Forelimb muscle (tissue), 1 donor: Measurements from ENCODE around the gene LRRC40. TPM values are rescaled to one million over a fixed set of nuclear protein-coding genes. Genes with fewer than 3 reads are reported as not detected.
A peak's percentile ranks its signal among the peaks of the same experiment; 100 is the strongest.
"Not testable (repeated sequence)": the region's sequence is repeated elsewhere in the genome, so short reads cannot be mapped to it uniquely, and the experiment has no call there.

Experiments used
- DNase-seq: peaks from one replicate; pipeline ENCODE4 v3.0.0-alpha.2; 2013; ENCODE audit warnings: low read depth
- polyA plus RNA-seq: library from polyadenylated mRNA; unstranded; fragments of 120-200 nt; gene quantifications from one replicate; pipeline ENCODE4 v1.2.1, GENCODE V29; 2013; ENCODE audit not compliant: insufficient read length

The LRRC40 gene
- 15.5 TPM for polyA plus RNA-seq

DNA sequence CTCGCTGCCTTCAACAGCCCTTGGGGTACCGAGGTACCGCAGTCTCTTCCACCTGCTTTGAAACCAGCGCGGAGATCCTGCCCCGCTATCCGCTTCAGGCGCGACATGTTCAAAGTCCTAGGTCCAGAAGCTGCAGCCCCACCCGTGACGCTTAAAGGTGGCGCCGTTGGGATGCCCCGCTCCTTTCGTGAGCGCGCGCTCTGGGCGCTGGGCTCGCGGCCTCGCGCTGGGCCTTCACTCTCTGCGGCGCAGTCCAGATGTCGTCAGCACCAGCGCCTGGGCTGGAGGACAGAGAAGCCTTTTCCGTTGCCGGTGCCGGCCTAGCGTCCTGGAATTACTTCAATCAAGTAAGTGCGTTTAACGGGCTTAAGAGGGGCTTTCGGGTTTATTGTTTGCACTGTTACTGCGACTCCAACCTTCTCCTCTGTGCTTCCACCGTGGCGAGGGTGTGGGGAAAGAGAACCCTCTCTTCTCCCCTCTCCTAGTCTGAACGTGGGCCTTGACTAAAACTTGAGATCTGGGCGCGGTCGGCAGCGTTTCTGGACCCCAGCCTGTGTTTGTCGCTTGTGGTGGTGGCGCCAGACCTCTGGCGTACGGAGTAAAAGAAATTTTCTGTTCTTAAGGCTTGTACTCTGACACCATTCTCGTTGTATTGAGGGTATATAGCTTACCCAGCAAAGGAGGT lies at the start of gene LRRC40:
TSS of gene LRRC40 (minus strand) at position 146 of the 685 bp plus-strand sequence. CDS start at position 107, 39 bp downstream.
- DNase-seq, result peak; percentile 90

DNA sequence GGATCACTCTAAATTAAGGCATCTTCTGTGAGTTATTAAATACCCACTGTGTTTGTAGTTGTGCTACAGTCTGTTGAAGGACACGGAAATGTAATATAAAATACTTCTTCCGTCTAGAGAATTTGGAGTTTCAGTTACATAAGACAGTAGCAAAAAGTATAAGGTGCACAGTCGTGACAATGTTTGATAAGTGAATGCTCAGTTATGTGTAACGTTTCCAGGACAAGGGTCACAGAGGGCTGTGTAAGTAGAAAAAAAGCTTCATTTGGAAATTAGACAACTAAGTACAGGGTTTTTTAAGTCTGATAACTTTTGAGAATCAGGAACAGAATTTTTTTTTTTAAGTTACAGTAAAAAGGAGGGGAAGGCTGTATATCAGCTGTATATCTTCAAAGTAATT lies 43.4 kb upstream of the LRRC40 start:
- DNase-seq, result no peak

DNA sequence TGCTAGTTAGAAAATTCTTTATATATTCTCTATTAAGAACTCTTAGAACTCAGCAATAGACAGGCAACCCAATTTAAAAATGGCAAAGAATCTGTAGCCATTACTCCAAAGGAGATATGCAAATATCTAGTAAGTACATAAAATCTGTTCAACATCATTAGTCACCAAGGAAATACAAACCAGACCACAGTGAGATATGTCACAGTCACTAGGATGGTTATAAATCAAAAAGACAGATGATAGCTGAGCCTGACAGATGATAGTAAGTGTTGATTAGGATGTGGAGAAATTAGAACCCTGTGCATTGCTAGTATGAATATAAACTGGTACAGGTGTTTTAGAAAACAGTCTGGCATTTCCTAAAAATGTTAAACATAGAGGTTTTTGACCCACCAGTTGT lies 42.4 kb upstream of the LRRC40 start:
- no peak for DNase-seq

DNA sequence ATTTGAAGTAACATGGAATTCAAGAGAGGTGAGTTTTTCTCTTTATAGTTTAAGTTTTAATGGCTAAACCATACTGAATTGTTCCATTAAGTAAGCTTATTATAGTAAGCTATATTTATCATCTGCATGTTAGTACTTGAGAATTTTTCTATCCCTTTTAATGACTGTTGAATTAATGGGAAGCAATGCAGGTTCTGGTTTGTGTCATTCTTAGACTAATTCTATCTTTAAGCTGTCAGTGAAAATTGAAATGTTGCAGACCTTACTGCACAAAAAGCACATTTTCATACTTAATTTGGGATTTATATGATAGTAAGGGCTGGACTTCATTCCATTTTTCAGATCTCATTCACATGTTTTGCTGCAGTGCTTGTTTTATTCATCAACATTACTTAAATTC lies 41.7 kb upstream of the LRRC40 start:
- no peak for DNase-seq

DNA sequence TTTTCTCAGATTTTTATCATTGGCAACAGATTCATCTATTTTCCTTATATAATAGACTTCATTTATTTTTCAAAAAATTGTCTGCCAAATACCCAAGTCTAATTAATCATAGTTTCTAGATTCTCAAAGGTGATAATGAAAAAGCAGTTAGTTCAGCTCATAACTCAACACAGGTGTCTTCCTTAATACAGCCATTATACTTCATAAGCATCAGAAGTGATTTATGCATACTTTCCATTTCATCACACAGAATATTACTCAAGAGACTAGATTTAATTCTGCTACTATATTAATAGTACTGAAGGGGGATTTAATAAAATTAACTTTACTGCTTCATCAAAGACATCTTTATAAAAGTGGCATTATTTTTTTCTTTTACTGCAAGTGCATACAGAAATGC lies 34.6 kb upstream of the LRRC40 start:
- no peak for DNase-seq

DNA sequence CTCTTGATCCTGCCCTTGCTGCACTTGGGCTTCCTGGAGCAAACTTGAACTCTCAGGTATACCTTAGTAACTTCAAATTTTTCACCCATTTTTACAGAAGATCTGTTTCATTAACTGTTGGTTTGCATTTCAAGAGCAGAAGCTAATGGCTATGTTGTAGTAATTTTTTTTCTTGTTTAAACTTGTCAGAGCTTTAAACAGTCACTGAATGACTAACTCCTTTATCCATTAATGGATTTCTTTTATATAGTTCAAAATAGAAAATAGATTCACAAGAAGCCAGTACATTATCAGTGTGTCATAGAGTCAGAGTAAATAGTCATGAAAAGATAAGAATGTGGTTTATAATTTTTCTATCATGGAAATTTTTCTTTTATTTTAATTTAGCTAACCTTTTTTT lies 29.4 kb upstream of the LRRC40 start:
- no peak for DNase-seq

DNA sequence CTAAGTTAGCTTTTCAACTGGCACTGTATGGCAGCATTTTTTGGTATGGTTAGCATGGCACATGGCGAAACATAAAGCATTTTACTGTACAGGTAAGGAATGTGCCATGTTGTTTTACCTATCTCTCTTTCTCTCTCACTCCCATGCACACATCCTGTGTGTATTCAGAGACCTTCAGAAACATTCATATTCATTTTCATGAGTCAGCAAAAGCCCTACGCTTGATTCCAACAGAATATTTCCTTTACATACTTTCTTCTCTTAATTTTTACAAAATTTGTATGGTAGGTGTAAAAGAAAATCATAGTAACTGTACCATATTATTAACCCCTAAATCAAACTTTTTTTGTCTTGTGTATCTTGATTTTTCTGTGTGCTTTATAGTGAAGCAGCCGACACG lies 26.1 kb upstream of the LRRC40 start:
- no peak for DNase-seq

DNA sequence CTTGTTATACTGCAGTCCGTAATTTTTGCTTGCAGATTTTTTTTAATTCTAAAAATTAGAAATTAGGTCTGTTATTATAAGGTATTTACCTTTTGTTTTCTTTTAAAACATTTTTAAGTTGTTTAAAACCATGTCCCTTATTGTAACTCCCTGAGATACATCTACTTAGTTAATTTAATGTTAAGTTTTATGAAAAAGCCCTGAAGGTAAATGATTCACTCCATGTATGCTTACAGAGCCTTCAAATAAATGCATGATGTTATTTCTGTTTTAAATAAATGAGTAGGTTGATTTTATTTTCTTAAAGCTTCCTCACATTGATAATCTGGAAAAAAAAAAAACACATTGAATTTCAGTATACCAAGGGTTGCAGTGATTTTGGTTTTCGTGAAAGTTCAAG lies 23.3 kb upstream of the LRRC40 start:
- no peak for DNase-seq

DNA sequence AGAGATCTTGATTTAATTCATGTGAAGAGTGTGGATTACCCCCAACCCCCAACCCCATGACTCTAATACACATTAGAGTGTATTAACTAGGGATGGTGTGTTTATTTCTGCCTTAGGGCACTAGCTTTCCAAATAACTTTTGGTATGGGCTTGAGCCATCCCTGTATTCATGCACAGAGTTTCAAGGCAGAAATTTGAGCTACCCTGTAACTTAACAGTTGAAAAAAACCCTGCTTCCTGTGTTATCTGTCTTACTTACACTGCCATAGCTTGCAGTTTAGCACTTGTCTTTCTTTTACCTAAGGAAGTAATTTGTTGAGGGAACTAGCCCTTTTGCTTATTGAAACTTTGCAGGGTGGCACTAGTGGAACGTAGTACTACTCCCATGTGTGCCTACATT lies 22.1 kb upstream of the LRRC40 start:
- no peak for DNase-seq

DNA sequence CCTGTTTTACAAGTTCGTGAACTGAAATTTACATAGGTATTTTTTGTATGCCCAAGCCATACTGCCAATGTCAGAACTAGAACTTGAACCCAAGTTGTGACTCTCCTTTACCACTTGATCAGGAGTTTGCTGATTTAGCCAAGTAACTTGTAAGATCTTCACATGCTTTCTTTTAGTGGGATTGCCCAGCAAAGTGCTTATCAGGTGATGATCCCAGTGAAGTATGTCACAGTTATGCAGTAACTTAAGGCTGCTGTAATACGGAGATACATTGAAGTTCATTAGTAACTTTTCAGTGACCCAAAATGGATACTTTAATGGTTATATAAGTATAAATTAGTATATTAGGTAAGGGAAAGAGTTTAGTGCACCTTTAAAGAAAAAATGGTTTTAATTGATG lies 19.6 kb upstream of the LRRC40 start:
- DNase-seq, result no peak

DNA sequence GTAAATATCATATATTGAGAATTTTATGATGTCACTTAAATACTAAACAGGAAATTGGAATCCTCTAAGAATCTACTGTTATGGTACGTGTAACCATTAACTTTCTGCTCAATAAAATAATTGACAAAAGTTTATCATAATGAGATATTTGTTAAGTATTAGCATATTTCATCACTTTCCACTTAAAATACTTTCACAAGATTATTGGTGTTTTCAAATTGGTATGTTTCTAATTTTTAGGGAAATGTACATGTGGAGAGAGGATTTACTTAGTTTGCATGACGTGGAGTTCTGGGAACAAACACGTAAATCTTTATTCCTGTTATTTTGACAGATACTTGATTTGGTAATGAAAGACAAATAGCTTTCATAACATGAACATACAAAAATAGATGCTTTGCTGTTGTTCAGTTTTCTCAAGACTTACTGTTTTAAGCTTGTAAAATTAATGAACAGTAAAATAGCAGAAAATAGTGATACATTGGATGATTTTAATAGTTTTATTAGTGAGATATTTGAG lies 17.4 kb upstream of the LRRC40 start:
- DNase-seq, result no peak

DNA sequence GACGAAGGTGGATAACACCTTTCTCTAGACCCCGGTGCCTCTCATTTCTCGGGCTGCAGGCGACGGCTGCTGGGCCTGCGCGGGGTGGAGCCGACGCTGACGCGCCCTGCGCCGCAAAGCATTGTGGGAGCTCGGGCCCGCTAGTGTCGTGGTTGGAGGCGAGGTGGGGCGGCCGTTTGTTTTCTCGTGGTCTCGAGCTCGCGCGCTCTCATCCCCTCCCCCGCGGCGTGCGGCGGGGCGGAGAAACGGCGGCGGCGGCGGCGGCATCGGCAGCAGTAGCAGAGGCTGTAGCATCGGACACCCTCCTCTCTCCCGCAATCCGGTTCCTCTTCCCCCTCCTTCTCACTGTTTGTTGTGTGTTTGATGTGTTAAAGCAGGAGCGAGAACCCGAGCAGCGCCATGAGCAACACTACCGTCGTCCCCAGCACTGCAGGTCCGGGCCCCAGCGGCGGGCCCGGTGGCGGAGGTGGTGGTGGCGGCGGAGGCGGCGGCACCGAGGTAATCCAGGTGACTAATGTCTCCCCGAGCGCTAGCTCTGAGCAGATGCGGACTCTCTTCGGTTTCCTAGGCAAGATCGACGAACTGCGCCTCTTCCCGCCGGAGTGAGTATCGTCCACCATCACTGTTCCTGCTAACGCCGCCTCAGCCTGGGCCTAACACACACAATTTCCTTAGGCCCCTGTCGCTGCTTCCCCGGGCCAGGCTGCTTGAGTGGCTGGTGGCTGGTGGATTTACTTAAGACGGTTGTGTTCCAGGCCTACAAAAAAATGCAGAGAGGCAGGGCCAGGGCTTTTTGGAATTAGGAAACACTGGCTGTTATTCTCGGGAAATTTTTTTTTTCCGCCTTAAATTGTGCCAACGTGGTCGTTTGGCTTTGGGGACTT lies 16.1 kb upstream of the LRRC40 start, which contains the start of gene SRSF11:
TSS of gene SRSF11 (plus strand) at position 143 of the 884 bp plus-strand sequence. CDS start at position 400, 257 bp downstream.
- peak; percentile 84 for DNase-seq

DNA sequence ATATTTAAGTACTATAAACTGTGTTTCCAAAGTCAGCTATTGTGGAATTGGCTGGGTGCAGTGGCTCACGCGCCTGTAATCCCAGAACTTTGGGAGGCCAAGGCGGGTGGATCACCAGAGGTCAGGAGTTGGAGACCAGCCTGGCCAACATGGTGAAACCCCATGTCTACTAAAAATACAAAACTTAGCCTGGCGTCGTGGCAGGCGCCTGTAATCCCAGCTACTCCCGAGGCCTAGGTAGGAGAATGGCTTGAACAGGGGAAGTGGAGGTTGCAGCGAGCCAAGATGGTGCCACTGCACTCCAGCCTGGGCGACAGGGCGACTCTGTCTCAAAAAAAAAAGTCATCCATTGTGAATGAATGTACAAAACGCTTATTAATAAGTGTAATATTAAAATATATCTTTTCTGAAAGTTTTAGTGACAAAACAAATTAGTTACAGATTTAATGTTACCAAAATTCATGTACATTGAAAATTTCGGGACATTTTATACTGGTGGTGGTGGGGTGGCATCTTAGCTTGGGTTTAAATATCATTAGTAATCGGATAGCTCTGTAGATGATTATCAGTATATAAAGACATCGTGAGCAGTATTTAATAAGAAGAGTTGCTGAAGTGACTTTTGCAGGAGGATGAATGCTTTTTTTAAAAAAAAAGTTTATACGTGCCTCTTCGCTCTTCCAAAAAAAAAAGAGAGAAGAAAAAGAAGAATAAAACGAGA lies 15.3 kb upstream of the LRRC40 start:
- no peak for DNase-seq

DNA sequence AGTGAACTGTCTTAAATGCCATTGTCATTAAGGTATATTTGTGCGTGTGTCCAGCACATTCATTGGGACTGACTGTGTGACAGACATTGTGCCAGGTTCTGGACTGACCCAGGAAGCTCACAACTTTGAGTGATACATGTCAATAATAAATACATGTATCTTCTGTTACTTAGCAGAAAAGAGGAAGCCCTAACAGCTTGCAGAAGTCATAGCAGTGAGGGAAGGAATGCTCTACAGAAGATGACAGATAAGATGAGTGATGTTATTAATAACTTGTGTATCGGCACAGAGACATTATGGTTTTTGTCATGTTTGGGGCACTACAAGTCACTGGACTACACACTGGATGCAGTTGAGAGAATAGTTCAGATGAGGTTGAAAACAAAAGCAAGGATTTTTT lies 14.6 kb upstream of the LRRC40 start:
- no peak for DNase-seq

DNA sequence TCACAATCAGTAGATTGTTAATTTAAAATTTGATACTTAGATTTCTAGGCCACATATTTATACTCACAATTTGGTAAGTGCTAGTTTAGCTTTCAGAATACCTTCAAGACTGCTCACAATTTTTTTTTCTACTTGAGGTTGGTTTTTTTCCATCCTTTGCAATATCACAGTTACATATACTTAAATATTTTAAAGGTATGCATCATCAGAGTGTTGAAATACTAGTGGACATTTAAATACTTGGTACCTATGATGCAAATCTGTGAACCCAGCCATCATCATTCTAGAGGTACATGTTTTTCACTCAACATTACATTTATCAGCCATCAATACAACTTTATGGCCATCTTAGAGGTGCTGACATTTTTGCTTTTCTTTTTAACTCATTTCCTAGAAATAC lies 6.2 kb upstream of the LRRC40 start:
- DNase-seq, result no peak

DNA sequence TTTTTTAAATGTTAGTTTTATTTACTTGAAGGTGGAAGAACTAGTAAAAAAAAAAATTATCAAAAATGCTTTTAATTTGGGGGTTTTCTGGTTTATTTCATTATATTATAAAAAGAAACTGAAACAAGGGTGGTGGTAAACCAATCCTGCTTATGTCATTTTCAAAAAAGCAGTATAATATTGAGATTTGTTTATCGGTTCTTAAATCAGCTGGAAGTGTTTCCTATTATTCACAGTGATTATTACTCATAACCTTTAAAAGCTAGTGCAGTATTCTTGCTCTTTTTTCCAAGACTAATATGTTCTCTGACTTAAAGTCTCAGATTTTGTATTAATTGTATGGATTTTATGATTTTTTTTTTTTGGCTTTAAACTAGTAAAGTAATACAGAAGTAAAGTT lies 5.4 kb upstream of the LRRC40 start:
- no peak for DNase-seq

DNA sequence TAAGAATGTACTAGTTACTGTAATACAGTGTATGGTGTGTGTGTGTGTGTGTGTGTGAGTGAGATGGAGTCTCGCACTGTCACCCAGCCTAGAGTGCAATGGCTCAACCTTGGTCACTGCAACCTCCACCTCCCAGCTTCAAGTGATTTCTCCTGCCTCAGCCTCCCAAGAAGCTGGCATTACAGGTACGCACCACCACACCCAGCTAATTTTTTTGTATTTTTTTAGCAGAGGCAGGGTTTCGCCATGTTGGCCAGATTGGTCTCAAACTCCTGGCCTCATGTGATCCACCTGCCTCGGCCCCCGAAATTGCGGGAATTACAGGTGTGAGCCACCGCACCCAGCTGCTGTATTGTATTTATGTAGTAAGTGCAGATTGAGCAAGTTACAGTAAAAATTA lies 2.9 kb upstream of the LRRC40 start:
- no peak for DNase-seq

DNA sequence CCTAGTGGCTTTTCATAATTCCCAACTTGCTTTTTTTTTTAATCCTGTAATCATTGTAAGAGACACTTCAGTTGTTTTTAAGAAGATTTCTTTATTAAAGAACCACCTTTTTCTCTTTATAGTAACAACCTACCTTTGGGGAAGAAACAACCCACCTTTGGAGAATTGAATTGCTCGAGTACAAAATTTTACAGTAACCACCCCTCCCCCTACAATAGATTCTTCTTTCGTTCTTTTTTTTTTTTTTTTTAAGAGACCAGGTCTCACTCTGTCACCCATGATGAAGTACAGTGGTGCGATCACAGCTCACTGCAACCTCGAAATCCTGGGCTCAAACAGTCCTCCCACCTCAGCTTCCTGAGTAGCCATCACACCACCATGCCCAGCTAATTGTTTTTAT lies 2.1 kb upstream of the LRRC40 start:
- no peak for DNase-seq

DNA sequence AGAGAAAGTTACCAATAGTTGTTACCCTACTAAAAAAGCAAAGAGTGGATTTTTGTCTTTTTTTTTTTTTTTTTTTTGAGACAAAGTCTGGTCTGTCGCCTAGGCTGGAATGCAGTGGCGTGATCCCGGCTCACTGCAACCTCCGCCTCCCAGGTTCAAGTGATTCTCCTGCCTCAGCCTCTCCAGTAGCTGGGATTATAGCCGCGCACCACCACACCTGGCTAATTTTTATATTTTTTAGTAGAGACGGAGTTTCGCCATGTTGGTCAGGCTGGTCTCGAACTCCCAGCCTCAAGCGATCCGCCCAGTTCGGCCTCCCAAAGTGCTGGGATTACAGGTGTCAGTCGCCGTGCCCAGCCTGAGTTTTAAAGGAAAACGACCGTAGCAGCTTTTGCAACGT lies 1.5 kb upstream of the LRRC40 start:
- DNase-seq, result not testable (repeated sequence)

DNA sequence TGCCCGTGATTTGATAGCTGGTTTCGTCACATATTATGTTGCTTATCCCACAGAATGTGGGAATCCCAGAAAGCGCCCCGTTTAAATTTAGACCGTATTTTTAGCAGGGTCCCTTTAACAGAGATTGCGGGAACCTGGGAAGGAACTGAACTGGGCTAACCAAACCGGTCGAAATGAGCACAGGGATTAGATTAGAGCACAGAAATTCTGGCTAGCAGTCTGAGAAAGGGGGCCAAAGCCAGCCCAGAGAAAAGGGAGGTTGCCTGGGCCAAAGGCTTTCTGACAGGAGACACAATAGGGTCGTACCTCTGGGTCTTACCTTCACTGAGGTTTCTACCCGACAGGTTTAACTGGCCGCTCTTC lies 327 bp downstream of the LRRC40 start:
- DNase-seq, result no peak

DNA sequence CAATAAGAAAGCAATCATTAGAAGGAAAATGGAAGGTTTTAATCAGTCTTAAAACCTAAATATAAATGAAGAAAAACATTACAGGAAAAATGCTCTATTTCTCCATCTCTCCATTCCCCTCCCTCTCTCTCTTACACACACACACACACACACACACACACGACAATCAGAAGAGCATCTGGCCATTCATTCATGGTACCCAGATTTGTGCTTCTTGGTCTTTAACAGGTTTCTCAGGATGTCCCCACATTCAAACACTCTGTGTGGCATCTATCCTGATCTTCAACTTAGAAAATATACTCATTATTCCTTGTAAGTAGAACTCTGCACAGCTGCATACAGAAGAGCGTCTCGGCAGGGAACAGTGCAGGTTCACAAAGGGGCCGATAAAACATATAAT lies 779 bp downstream of the LRRC40 start:
- no peak for DNase-seq

DNA sequence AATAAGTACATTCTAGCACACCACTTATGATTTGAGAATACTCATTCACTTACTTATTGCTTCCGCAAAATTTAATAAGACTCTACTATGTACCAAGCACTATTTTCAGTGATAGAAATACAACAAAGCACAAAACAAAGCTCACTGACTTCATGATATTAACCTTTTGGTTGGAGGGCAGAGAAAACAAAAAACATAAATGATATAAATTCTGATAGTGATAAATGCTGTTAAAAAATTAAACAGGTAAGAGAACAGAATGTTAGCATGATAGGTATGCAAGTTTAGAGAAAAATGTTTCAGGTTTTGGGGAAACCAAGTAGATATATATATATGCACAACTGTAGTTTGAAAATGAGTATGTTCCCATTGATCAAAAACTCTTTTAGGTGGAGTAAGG lies 1.2 kb downstream of the LRRC40 start:
- DNase-seq, result no peak
